GM18861 (cell line): ENCODE results near the gene ALPK3.

Experiments
- ATAC-seq: cut with Tn5 transposase; IDR thresholded peaks from one replicate; pipeline ENCODE4 v1.9.1; 2021; ENCODE audit not compliant: unreplicated experiment

Gene ALPK3

GRCh38 chr15:84822653-84823281 is 5.6 kb downstream of the ALPK3 start:
- no peak for ATAC-seq

- no peak for ATAC-seq
These were observed 6.2 kb downstream of the ALPK3 start for GRCh38 chr15:84823282-84823878.

GRCh38 chr15:84824260-84825007 is 7.3 kb downstream of the ALPK3 start:
- no peak for ATAC-seq

GRCh38 chr15:84826369-84826823 is 9.2 kb downstream of the ALPK3 start:
- ATAC-seq, result no peak

GRCh38 chr15:84827246-84827645 is 10.1 kb downstream of the ALPK3 start:
- ATAC-seq, result no peak

GRCh38 chr15:84828086-84828908 is 11.1 kb downstream of the ALPK3 start:
- no peak for ATAC-seq

GRCh38 chr15:84829428-84829827 is 12.3 kb downstream of the ALPK3 start:
- no peak for ATAC-seq

- no peak for ATAC-seq
These were observed 12.9 kb downstream of the ALPK3 start for GRCh38 chr15:84830036-84830435.

GRCh38 chr15:84831028-84831427 is 13.9 kb downstream of the ALPK3 start:
- ATAC-seq, result no peak

GRCh38 chr15:84831613-84832012 is 14.5 kb downstream of the ALPK3 start:
- no peak for ATAC-seq

GRCh38 chr15:84832448-84833040 is 15.4 kb downstream of the ALPK3 start:
- ATAC-seq, result no peak

GRCh38 chr15:84833447-84834228 is 16.5 kb downstream of the ALPK3 start:
- no peak for ATAC-seq

GRCh38 chr15:84834229-84834955 is 17.2 kb downstream of the ALPK3 start:
- ATAC-seq, result no peak

- no peak for ATAC-seq
These were observed 17.8 kb downstream of the ALPK3 start for GRCh38 chr15:84834969-84835368.

- no peak for ATAC-seq
These were observed 18.6 kb downstream of the ALPK3 start for GRCh38 chr15:84835661-84836337.

GRCh38 chr15:84836844-84837243 is 19.7 kb downstream of the ALPK3 start:
- no peak for ATAC-seq

GRCh38 chr15:84839714-84840113 is 22.6 kb downstream of the ALPK3 start:
- ATAC-seq, result no peak

GRCh38 chr15:84840255-84840654 is 23.1 kb downstream of the ALPK3 start:
- no peak for ATAC-seq
